H1 (cell line): ENCODE results near the gene GRK5. TPM values are rescaled to one million over a fixed set of nuclear protein-coding genes. Genes with fewer than 3 reads are reported as not detected.

Experiments used
- CTCF ChIA-PET: fragments of 300-600 bp; sonication (Branson Sonifier 250); formaldehyde crosslinking; loops from one replicate; lab custom pipeline; 2021; ENCODE audit not compliant: partially characterized antibody; lab: Charles Lee
- POLR2A ChIA-PET: fragments of 300-600 bp; sonication (Branson Sonifier 250); formaldehyde crosslinking; loops from one replicate; lab custom pipeline; 2021; ENCODE audit warnings: inconsistent platforms; ENCODE audit not compliant: partially characterized antibody; lab: Charles Lee
- DNase-seq, 2 experiments: peaks; one replicate each; pipeline versions ENCODE4 v3.0.0 to v3.0.0-alpha.2; 2010 to 2022; ENCODE audit warnings: low spot score in 2 of 2, low read depth in 1 of 2, mixed read lengths in 1 of 2
- FAIRE-seq: peaks from 2 replicates; lab custom pipeline; 2011; peaks lifted over from hg19 to GRCh38; lab: Jason Lieb, UNC
- H2AFZ ChIP-seq: 2 replicates; pipeline ENCODE4 v1.8.1; 2012; ENCODE audit warnings: low read length, inconsistent platforms
- H2AK5ac ChIP-seq: 2 replicates; pipeline ENCODE4 v1.6.1; 2013; ENCODE audit warnings: low read depth, low read length
- H2BK120ac ChIP-seq: replicated peaks from 2 replicates; pipeline ENCODE3; 2013; ENCODE audit warnings: low read depth, low read length, inconsistent platforms
- H2BK12ac ChIP-seq: 2 replicates; pipeline ENCODE4 v1.6.1; 2013; ENCODE audit warnings: low read depth, low read length
- H2BK15ac ChIP-seq: 2 replicates; pipeline ENCODE4 v1.6.1; 2013; ENCODE audit warnings: low read length
- H2BK20ac ChIP-seq: 2 replicates; pipeline ENCODE4 v1.6.1; 2013; ENCODE audit warnings: low read length
- H2BK5ac ChIP-seq: 2 replicates; pipeline ENCODE4 v1.6.1; 2013; ENCODE audit warnings: low read depth, low read length
- H3K14ac ChIP-seq: 2 replicates; pipeline ENCODE4 v1.6.1; 2013; ENCODE audit warnings: inconsistent platforms; ENCODE audit not compliant: insufficient read length
- H3K18ac ChIP-seq: 2 replicates; pipeline ENCODE4 v1.6.1; 2013; ENCODE audit warnings: low read length; ENCODE audit errors: extremely low read depth
- H3K23ac ChIP-seq: 2 replicates; pipeline ENCODE4 v1.6.1; 2013; ENCODE audit warnings: inconsistent platforms; ENCODE audit not compliant: insufficient read length
- H3K23me2 ChIP-seq: 2 replicates; pipeline ENCODE4 v1.6.1; 2013; ENCODE audit warnings: low read depth, low read length
- H3K27ac ChIP-seq: 2 replicates; pipeline ENCODE4 v1.6.1; 2011; ENCODE audit warnings: low read depth, low read length, inconsistent platforms
- H3K27me3 ChIP-seq, 4 experiments: replicated peaks in 1 of 4; 1 replicate in 1 of 4; 2 replicates in 3 of 4; pipeline versions ENCODE4 v1.6.1 to v1.8.1; 2011 to 2013; ENCODE audit warnings: low read length in 3 of 4, mild to moderate bottlenecking in 3 of 4, inconsistent platforms in 2 of 4, mixed read lengths in 2 of 4, moderate library complexity in 1 of 4; ENCODE audit not compliant: control insufficient read depth in 3 of 4, insufficient read depth in 3 of 4; ENCODE audit errors: extremely low read depth in 1 of 4
- H3K36me3 ChIP-seq, 4 experiments: 2 replicates each; pipeline versions ENCODE4 v1.6.1 to v1.8.1; 2011 to 2013; ENCODE audit warnings: mild to moderate bottlenecking in 4 of 4, low read length in 3 of 4, moderate library complexity in 2 of 4, control low read depth in 1 of 4, inconsistent platforms in 1 of 4; ENCODE audit not compliant: insufficient read depth in 4 of 4, control insufficient read depth in 2 of 4
- H3K4ac ChIP-seq: replicated peaks from 2 replicates; pipeline ENCODE3; 2013; ENCODE audit warnings: low read length, low read depth, mixed read lengths, inconsistent platforms; ENCODE audit not compliant: insufficient read length
- H3K4me1 ChIP-seq, 4 experiments: replicated peaks in 1 of 4; 1 replicate in 1 of 4; 2 replicates in 3 of 4; pipeline versions ENCODE4 v1.6.1 to v1.8.1; 2011 to 2013; ENCODE audit warnings: low read length in 3 of 4, inconsistent platforms in 2 of 4, mixed read lengths in 1 of 4; ENCODE audit not compliant: insufficient read depth in 4 of 4, control insufficient read depth in 3 of 4
- H3K4me2 ChIP-seq, 2 experiments: 2 replicates each; pipeline versions ENCODE4 v1.6.1 to v1.8.1; 2011 to 2013; ENCODE audit warnings: low read depth in 2 of 2, low read length in 2 of 2, control low read depth in 1 of 2, inconsistent platforms in 1 of 2, mild to moderate bottlenecking in 1 of 2; ENCODE audit not compliant: insufficient read depth in 1 of 2
- H3K4me3 ChIP-seq, 4 experiments: fragments of 200-600, 300-600 bp in 1 of 4; sonication (generic), shearing (Covaris generic), sonication (Bioruptor Twin) in 1 of 4; 2 replicates each; pipeline versions ENCODE4 v1.5.1 to v1.8.1; 2011 to 2016; ENCODE audit warnings: low read length in 4 of 4, low read depth in 3 of 4, control low read depth in 2 of 4, inconsistent platforms in 2 of 4, mild to moderate bottlenecking in 2 of 4, mixed read lengths in 1 of 4, moderate library complexity in 1 of 4; ENCODE audit not compliant: insufficient read depth in 2 of 4; ENCODE audit errors: extremely low read depth in 1 of 4
- H3K56ac ChIP-seq: replicated peaks from 2 replicates; pipeline ENCODE3; 2013; ENCODE audit warnings: low read depth, mild to moderate bottlenecking, mixed read lengths, low read length, inconsistent platforms; ENCODE audit not compliant: insufficient read length
- H3K79me1 ChIP-seq: 2 replicates; pipeline ENCODE4 v1.6.1; 2013; ENCODE audit warnings: low read depth, low read length, control low read depth
- H3K79me2 ChIP-seq, 2 experiments: 2 replicates each; pipeline versions ENCODE4 v1.6.1 to v1.8.1; 2012 to 2013; ENCODE audit warnings: low read length in 2 of 2, mild to moderate bottlenecking in 2 of 2, inconsistent platforms in 1 of 2; ENCODE audit not compliant: insufficient read depth in 2 of 2, control insufficient read depth in 1 of 2
- H3K9ac ChIP-seq, 4 experiments: replicated peaks in 1 of 4; 1 replicate in 1 of 4; 2 replicates in 3 of 4; pipeline versions ENCODE4 v1.6.1 to v1.8.1; 2011 to 2013; ENCODE audit warnings: low read depth in 3 of 4, low read length in 3 of 4, control low read depth in 2 of 4, mild to moderate bottlenecking in 2 of 4, moderate library complexity in 2 of 4, inconsistent platforms in 1 of 4; ENCODE audit errors: extremely low read depth in 1 of 4
- H3K9me3 ChIP-seq, 2 experiments: 2 replicates each; pipeline versions ENCODE4 v1.6.1 to v1.8.1; 2012 to 2013; ENCODE audit warnings: mild to moderate bottlenecking in 2 of 2, moderate library complexity in 2 of 2, control low read depth in 1 of 2, inconsistent platforms in 1 of 2, low read depth in 1 of 2, low read length in 1 of 2, mixed read lengths in 1 of 2; ENCODE audit not compliant: insufficient read depth in 2 of 2
- H4K20me1 ChIP-seq, 2 experiments: replicated peaks in 1 of 2; 2 replicates each; pipeline versions ENCODE3 to v1.8.1; 2011 to 2013; ENCODE audit warnings: inconsistent platforms in 2 of 2, low read length in 2 of 2, mild to moderate bottlenecking in 1 of 2; ENCODE audit not compliant: insufficient read depth in 2 of 2, control insufficient read depth in 1 of 2
- H4K5ac ChIP-seq: 2 replicates; pipeline ENCODE4 v1.6.1; 2013; ENCODE audit warnings: low read length, low read depth, mixed read lengths, inconsistent platforms; ENCODE audit not compliant: insufficient read length
- H4K8ac ChIP-seq: 2 replicates; pipeline ENCODE4 v1.8.0; 2013; ENCODE audit warnings: mild to moderate bottlenecking, moderate library complexity, low read length, inconsistent platforms; ENCODE audit not compliant: insufficient read depth; ENCODE audit errors: extremely low read depth
- H4K91ac ChIP-seq: replicated peaks from 2 replicates; pipeline ENCODE3; 2013; ENCODE audit warnings: low read length, mixed read lengths, inconsistent platforms; ENCODE audit not compliant: insufficient read length
- BCL11A ChIP-seq, 2 experiments: IDR thresholded peaks; one replicate each; pipeline ENCODE4 v1.6.1; 2011; ENCODE audit warnings: low read depth in 2 of 2, low read length in 2 of 2, mild to moderate bottlenecking in 2 of 2
- CBX8 ChIP-seq: fragments of 300-800, 300-1000 bp; sonication (generic); IDR thresholded peaks from 2 replicates; pipeline ENCODE4 v1.7.1; 2016; ENCODE audit warnings: low read depth, low read length, borderline replicate concordance
- EGR1 ChIP-seq: IDR thresholded peaks from 2 replicates; pipeline ENCODE4 v1.6.1; 2011; ENCODE audit warnings: low read depth, low read length, borderline replicate concordance
- EP300 ChIP-seq, 2 experiments: IDR thresholded peaks; 1 replicate in 1 of 2; 2 replicates in 1 of 2; pipeline ENCODE4 v1.6.1; 2011 to 2012; ENCODE audit warnings: low read depth in 2 of 2, low read length in 2 of 2, mild to moderate bottlenecking in 2 of 2, borderline replicate concordance in 1 of 2, inconsistent platforms in 1 of 2, moderate library complexity in 1 of 2
- GABPA ChIP-seq: IDR thresholded peaks from 2 replicates; pipeline ENCODE4 v1.6.1; 2011; ENCODE audit warnings: mild to moderate bottlenecking, low read length, moderate library complexity, borderline replicate concordance; ENCODE audit not compliant: insufficient read depth
- GTF2F1 ChIP-seq: IDR thresholded peaks from 2 replicates; pipeline ENCODE4 v1.6.1; 2012; ENCODE audit warnings: low read depth, low read length, improper control_type of control experiment, borderline replicate concordance
- HDAC6 ChIP-seq: IDR thresholded peaks from one replicate; pipeline ENCODE4 v1.7.1; 2012; ENCODE audit warnings: low read depth, mild to moderate bottlenecking, inconsistent platforms, low read length, moderate library complexity
- JUN ChIP-seq: IDR thresholded peaks from 2 replicates; pipeline ENCODE4 v1.6.1; 2011; ENCODE audit warnings: low read depth, mild to moderate bottlenecking, improper control_type of control experiment, low read length
- NANOG ChIP-seq: IDR thresholded peaks from 2 replicates; pipeline ENCODE4 v1.6.1; 2011; ENCODE audit warnings: low read length, low read depth, mild to moderate bottlenecking, inconsistent platforms; ENCODE audit not compliant: insufficient read depth, poor library complexity, severe bottlenecking
- POLR2AphosphoS5 ChIP-seq: IDR thresholded peaks from 2 replicates; pipeline ENCODE4 v1.6.1; 2011; ENCODE audit warnings: low read depth, low read length
- RBBP5 ChIP-seq: IDR thresholded peaks from 2 replicates; pipeline ENCODE4 v1.7.1; 2012; ENCODE audit warnings: low read depth, mild to moderate bottlenecking, inconsistent platforms, low read length, moderate library complexity, borderline replicate concordance
- SIRT6 ChIP-seq: IDR thresholded peaks from one replicate; pipeline ENCODE4 v1.7.1; 2012; ENCODE audit warnings: low read length, inconsistent platforms
- SIX5 ChIP-seq: IDR thresholded peaks from 2 replicates; pipeline ENCODE4 v1.6.1; 2011; ENCODE audit warnings: mild to moderate bottlenecking, low read depth, low read length
- YY1 ChIP-seq: IDR thresholded peaks from 2 replicates; pipeline ENCODE4 v1.6.1; 2011; ENCODE audit warnings: low read depth, mild to moderate bottlenecking, low read length
- whole genome bisulfite sequencing, 2 experiments: shearing (Covaris generic) in 1 of 2; methylation state at CpG; one replicate each; pipeline versions ENCODE4 v1.1.6 to v1.1.7; 2013 to 2015; ENCODE audit warnings: low lambda C conversion rate in 2 of 2, mixed read lengths in 2 of 2, inconsistent platforms in 1 of 2, low coverage in 1 of 2, missing lambda C conversion rate in 1 of 2; ENCODE audit not compliant: insufficient replicate concordance in 2 of 2, insufficient coverage in 1 of 2, insufficient read length in 1 of 2; ENCODE audit errors: extremely low coverage in 1 of 2, missing lambda C conversion rate in 1 of 2; 5-methylcytosine and 5-hydroxymethylcytosine counted together
- polyA plus RNA-seq, 7 experiments: library from polyadenylated mRNA; depleted of rRNA in 3 of 7; stranded (reverse) in 5 of 7; unstranded in 2 of 7; fragments of >200 nt in 5 of 7; fragments of 200-250 nt in 2 of 7; gene quantifications; 1 replicate in 5 of 7; 2 replicates in 1 of 7; 4 replicates in 1 of 7; pipeline versions ENCODE4 v1.2.1 to v1.2.3, GENCODE V29; 2011 to 2013; ENCODE audit warnings: missing spikeins in 2 of 7, mixed read lengths in 2 of 7
- total RNA-seq: library from RNA; stranded (reverse); fragmentation: NEBNext Ultra II Directional; extraction: Animal tissue kit (Norgen Biotek cat#: 25700); gene quantifications from 2 replicates; pipeline ENCODE4 v1.2.1, GENCODE V29; 2021

Gene GRK5
- total and polyA plus RNA-seq, 2 of the 8 experiments (the other 6 are each of a cell fraction or from before 2014, with no cell fraction given) = 0.54 to 2.5 TPM

- Histone ChIP-seq H3K18ac (no peak overlapping the region), H3K79me1 (no peaks in the 10 kb centered on the region), H4K8ac (no peak overlapping the region), H2AK5ac (no peak overlapping the region), H3K9ac (no peak overlapping the region), H3K23ac (no peak overlapping the region), H3K36me3 (no peaks in the 10 kb centered on the region), H3K56ac (no peak overlapping the region), H3K9me3 (no peaks in the 10 kb centered on the region), H3K27ac (no peak overlapping the region), H3K79me2 (no peaks in the 10 kb centered on the region), H3K4me1 (no peaks in the 10 kb centered on the region), H4K20me1 (no peaks in the 10 kb centered on the region), H3K4ac (no peak overlapping the region), H2BK20ac (no peak overlapping the region), H2BK120ac (no peak overlapping the region), H4K5ac (no peak overlapping the region), H2BK12ac (no peak overlapping the region), H3K23me2 (no peaks in the 10 kb centered on the region), H4K91ac (no peak overlapping the region), H3K27me3 (no peaks in the 10 kb centered on the region), H3K4me2 (no peak overlapping the region), H3K14ac (no peak overlapping the region), H2BK5ac (no peak overlapping the region), H2AFZ (no peak overlapping the region), H3K4me3 (no peak overlapping the region), H2BK15ac (no peak overlapping the region)
- WGBS, 2 experiments = 85% methylated on average over 16 of the region's 16 CpGs; no CpG with 5 or more reads in 1 of the 2 experiments
- DNase-seq (no peak), FAIRE-seq (no peak)
- ChIA-PET CTCF (interaction anchor here (1.5 kb wide), 3 partner anchors 13 to 46 kb away, joined by 3 to 5 read pairs (median 3); no protein-coding TSS in a partner anchor), POLR2A (no interaction called here)
- TF ChIP-seq BCL11A (IDR thresholded peaks at IDR 0.05; ENCODE audit: low read depth in 2 of 2, low read length in 2 of 2) (no peak), HDAC6 (no peak), CBX8 (no peak), YY1 (no peak), NANOG (no peak), EP300 (IDR thresholded peaks at IDR 0.05; ENCODE audit: borderline replicate concordance in 1 of 2, low read depth in 2 of 2, low read length in 2 of 2) (no peak), EGR1 (no peak), GABPA (no peak), SIX5 (no peak), GTF2F1 (no peak), JUN (no peak), POLR2AphosphoS5 (no peak), RBBP5 (no peak), SIRT6 (no peak)
These were observed 162.9 kb downstream of the GRK5 start for GRCh38 chr10:119370111-119370741.
